Pulmonary artery endothelial cell (primary cell): Measurements from ENCODE around the gene CCDC197. TPM values are rescaled to one million over a fixed set of nuclear protein-coding genes. Genes with fewer than 3 reads are reported as not detected.
A peak's percentile ranks its signal among the peaks of the same experiment; 100 is the strongest.

ENCODE experiments used
- DNase-seq: peaks from one replicate; pipeline ENCODE4 v3.0.0-alpha.2; 2011; ENCODE audit warnings: low read depth, low spot score
- total RNA-seq: library from RNA; depleted of rRNA; stranded (reverse); fragments of >200 nt; gene quantifications from 2 replicates; pipeline ENCODE4 v1.2.3, GENCODE V29; 2014

CCDC197 gene
- total RNA-seq, 1 donor from 2014 or later = not detected

DNA sequence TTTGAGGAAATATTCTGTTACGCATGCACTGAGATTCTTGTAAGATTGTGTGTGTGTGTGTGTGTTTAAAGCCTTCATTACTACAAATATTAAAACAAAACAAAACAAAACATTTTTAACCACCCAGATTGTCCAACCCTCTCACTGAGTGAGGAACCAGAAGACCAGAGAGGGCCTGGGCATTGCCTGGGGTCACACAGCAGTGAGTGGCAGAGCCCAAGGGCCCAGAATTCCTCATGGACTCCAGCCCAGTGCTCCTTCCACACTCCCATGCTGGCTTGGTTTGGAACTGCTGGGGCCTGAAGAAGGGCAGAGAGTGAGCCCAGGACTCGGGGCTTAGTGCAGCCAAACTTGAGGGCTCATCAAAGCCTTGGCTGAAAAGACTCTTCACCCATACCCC is 27.4 kb downstream of the CCDC197 start:
- no peak for DNase-seq

- DNase-seq = no peak
These were observed 28.6 kb downstream of the CCDC197 start for GRCh38 chr14:94025720-94026119.

DNA sequence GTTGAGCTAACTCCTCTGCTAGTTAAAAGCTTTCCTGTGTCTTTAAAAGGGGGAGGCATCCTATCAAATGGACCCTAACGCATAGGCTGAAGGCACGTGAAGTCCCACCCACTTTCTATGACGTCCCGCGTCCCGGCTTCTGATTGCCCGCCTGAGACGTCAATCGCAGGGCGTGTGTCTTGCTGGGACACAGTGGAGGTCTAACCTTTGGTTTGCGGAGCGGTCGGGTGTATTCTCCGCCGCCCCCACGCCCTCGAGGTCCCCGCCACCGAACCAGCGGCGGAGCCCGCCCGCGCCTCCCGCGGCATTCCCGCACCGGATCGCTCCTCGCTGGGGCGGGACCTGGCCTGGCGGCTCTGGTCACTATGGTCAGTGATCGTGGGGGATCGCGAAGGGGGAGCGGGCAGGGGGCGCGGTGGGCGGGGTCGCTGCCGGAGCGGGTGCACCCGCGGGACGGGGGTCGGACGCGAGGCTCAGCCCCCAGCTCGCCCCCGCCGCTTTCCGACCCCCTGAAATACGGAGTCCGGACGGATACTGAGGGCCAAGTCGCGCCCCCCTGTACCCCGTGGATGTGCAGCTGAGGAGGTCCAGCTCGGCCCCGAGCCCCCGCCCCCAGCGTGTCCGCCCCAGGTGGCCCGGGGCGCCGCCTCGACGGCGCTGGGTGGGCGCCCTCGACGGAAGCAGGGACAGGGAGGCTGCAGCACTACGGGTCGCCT is 29.2 kb downstream of the CCDC197 start, which contains the start of gene OTUB2:
Gene OTUB2, plus strand, starts transcription at position 168 of the 716 bp plus-strand sequence. Its CDS starts 198 bp downstream, at position 366.
- peak; percentile 94 for DNase-seq

DNA sequence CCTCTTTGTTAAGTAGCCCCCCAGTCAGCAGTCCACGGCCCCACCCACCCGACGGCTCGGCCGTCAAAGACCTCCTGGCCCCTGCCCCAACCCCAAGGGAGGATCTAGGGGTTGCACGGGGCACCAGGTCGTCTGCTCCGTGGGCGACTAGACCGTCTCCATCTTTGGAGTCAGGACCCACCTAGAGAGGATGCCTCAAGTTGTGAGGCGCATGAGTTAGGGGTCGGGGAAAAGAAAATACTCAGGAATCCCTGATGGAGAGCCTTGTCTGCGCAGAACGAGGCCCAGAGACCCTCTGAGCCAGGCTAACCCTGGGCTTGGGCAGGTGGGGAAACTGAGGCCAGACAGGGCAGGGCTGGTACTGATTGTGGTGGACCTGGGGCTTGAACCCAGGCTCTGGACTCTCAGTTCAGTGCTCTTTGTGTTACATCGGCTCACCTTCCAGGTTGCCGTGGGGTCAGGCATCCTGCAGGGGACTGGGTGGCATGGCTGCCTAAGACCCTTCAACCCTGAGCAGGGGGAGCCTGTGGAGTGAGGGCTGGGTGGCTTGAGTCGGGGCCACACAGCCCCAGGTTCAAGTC is 29.9 kb downstream of the CCDC197 start:
- no peak for DNase-seq

DNA sequence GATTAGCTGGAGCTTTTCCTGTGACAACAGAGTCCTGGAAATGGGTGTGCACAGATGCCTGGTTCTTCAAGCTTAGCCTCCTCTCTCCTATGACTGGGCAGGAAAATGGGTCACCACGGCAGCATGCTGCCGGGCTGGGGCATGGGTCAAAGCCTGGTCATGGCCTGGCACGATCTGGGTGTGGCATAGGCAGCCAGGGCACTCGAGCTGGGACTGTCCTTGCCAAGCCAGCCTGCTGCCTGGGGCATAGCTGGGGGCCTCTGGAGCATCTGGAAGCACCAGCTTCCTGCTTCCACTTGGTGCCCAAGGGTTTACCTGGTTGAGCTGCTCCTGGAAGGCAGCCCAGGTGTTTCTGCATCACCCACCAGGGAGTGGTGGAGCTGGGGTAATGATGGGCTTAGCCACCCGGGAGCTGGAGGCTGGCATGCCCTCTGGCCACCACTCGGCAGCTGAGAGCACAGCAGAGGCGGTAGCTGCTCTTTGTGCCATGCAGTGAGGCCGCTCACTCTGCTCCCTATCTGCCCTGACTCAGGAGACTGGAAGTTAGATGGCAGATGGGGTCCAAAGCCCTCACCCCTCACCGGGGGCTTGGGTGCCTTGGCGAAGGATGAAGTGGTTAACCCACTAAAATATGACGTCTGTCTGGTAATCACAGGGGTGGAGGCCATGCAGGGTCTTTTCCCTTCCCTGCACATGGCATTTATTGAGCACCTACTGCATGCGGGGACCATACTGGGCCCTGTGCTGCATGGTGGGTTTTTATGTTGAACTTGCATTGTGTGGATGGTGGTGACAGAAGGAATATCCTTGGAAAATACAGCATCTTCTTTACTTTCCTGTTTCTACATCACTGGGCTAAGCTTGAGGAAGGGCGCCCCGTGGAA is 30.7 kb downstream of the CCDC197 start:
- DNase-seq = no peak

DNA sequence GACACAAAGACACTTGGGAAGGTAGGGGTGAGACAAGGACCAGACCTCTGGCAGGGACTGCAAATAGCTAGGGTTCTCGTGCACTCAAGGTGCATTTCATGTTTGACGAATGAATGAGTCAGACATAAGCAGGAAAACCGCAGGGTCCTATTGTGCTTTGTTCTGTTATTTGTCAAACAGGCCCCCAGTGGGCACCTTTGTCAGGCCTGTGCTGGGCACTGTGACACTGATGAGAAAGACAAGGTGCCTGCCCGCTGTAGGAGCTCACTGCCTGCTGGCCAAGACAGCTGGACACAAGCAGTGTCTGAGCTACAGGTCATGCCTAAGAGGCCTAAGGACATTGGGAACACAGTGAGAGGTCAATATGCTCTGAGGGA is 31.3 kb downstream of the CCDC197 start:
- no peak for DNase-seq

DNA sequence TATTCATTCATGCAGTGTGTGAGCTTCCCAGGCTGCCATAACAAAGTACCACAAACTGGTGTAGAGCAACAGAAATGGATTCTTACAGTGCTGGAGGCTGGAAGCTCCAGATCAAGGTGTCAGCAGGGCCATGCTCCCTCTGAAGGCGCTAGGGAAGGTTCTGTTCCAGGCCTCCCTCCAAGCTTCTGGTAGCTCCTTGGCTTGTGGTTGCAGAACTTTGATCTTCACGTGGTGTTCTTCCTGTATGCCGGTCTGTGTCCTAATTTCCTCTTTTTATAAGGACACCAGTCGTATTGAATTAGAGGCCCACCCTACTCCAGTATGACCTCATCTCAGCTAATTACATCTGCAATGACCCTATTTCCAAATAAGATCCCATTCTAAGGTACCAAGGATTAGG is 32.2 kb downstream of the CCDC197 start:
- no peak for DNase-seq

- no peak for DNase-seq
These were observed 32.6 kb downstream of the CCDC197 start for GRCh38 chr14:94029671-94030203.

DNA sequence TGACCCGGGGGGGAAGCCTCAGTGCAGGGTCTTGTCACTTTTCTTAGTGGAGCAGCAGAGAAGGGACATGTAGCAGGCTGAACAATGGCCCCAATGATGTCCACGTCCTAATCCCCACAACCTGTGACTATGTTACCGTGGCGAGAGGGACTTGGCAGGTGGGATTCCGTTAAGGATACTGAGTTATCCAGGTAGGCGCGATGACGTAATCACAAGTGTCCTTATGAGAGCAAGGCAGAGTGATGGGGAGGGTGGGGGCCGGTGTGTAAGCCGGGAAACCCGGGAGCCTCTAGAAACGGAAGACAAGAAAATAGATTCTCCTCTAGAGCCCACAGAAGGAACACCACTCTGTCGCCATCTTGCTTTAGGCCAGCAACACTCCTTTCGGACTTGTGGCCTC is 33.5 kb downstream of the CCDC197 start:
- DNase-seq = no peak

DNA sequence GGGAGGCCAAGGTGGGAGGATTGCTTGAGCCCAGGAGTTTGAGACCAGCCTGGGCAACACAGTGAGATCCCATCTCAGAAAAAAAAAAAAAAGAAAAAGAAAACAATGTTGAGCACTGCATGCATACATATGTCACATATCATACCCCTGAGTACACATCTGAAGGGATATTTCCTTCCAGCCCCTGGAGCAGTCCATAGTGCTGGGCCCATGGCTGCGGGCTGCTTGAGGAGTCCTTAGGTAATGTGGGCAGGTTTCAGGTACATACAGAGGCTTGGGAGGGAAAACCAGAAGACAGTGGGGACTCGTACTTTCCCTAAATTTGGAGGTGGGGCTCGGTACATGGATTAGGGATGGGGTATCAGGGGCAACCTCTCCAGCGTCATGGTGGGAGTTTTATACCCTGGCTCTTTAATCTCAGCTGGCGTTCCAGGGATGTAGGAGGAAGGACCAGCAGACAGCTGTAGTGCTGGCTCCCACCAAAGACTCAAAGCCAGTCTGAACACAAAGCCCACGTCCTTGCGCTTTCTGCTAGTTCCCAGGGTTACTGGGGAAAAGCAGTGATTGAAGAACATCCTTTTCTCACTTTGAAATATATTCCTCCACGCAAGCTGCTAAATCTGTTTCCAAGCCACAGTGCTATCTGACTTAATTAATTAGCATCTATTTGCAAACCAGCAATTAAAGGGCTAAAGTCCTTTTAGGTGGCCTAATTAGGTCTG is 34.2 kb downstream of the CCDC197 start:
- no peak for DNase-seq

DNA sequence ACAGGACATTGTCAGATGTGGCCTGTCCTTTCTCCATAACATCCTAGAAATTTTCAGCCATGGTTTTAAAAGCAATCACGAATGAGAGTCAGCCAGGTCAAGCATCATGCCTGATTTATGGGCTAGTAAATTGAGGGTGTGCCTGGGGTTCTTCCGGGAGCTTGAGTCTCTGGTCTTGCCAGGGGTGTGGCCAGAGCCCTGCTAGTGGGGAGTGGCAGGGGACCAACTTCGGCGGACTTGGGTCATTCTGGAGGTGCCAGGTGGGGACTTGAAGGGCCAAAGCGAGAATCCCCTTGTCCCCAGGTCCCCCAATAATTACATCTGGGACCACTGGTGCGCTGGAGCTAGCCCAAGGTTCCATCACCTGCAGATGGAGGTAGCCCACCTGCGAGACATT is 34.8 kb downstream of the CCDC197 start:
- DNase-seq = no peak

DNA sequence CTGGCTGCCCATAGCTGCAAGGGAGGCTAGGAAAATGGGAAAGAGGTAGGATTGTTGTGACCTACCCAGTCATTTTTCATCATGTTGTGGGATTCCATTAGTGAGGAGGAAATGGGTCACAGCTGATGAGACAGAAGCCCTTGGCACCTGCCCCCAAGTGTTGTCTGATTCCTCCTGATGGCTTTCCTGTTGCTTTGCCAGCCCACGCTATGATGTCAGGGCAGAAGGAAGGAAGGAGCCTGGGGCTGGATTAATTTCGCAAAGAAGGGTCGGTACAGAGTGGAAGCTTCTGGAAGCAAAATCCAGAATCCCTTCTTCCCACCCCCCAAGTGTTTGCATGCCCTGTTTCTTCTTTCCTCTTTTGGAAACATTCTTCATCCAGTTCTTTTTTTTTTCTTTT is 37.8 kb downstream of the CCDC197 start:
- DNase-seq = no peak

GRCh38 chr14:94036313-94037167 is 39.4 kb downstream of the CCDC197 start:
- DNase-seq = peak; percentile 30

GRCh38 chr14:94037954-94038353 is 40.9 kb downstream of the CCDC197 start:
- no peak for DNase-seq

DNA sequence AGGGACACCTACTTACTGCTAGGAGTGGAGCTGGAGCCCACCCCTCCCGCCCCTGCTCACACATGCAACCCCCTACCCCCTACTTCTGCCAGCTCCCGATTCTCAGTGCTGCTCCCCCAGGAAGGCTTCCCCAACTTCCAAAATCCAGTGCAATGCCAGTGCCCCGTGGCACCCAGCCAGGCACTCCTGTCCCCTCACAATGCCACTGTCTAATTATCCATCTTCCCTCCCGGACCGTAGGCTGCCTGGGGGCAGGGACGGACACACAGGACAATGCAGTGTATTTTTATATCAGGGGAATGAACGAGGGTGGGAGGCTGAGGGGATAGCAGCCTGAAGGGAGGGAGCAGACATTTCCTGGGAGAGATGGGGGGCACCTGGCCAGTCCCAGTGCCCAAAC is 41.4 kb downstream of the CCDC197 start:
- no peak for DNase-seq

DNA sequence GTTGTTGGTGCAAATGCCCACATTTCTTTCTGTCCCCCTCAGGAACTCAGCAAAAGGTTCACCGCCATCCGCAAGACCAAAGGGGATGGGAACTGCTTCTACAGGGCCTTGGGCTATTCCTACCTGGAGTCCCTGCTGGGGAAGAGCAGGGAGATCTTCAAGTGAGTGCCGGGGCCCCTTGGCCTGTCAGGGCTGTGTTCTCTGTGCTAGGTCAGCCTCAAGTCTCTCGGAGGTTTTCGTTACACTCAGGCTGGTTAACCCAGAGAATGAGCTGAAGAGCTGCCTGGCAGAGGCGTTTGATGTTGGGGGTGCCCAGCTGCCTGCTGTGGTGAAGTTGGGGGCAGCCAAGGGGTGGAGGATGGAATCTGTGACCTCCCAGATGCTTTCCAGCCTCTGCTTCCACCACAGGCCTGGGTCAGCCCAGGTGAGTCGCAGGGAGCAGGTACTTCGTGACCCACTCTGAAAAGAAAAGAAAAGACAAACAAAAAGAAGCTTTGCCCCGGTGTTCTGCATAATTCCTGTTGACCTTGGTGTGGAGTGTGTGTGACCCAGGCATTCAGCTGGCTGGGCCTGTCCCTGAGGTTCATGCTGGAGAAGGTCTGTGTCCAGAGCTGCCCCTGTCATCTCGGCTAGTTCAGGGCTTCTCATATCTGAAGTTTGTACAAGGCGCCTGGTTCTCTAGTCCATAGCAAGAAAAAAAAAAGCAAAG is 42.0 kb downstream of the CCDC197 start:
- no peak for DNase-seq

DNA sequence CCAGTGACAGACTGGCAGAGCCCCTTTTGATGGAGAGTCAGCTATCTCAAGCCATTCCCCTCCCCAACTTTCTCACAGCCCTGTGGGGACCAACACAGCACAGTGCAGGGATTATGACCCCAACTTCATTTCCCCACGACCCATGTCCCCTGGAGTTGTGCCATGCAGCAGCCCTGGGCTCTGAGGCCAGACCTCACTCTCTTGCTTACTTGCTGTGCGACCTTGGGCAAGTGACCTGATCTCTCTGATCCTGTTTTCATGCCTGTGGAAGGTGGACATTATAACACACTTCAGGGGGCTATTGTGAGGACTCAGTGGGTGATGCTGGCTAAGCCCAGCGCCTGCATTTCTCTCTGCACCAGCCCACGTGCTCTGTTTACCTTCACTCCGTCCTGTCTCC is 43.1 kb downstream of the CCDC197 start:
- no peak for DNase-seq

DNA sequence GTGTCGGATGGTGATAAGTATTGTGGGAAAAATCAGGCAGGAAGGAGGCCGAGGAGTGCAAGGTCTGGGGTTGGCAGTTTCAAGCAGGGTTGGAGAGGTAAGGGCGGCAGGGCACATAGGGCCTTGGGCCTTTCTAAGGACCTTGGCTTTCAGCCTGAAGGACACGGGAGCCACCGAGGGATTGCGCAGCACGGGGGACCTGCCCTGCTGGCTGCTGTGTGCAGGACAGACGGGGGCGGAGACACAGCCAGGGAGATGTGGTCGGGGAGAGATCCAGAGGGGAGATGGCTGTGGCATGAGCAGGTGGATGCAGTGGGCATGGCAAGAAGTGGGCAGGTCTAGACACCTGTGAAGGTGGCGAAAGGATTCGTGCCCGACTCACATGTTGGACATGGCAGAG is 43.7 kb downstream of the CCDC197 start:
- DNase-seq = no peak

- no peak for DNase-seq
These were observed 44.6 kb downstream of the CCDC197 start for GRCh38 chr14:94041551-94042346.
